SW 1271 (cell line): ENCODE data around the gene PCNT.
A peak's percentile ranks its signal among the peaks of the same experiment; 100 is the strongest.
"Not testable (repeated sequence)": the region's sequence is repeated elsewhere in the genome, so short reads cannot be mapped to it uniquely, and the experiment has no call there.

Experiments
- DNase-seq, 2 experiments: peaks; one replicate each; lab custom pipeline; 2025; lab: John Stamatoyannopoulos, UW

The PCNT gene

GRCh38 chr21:46454634-46455390, 130.9 kb downstream of the PCNT start:
- DNase-seq = no peak

GRCh38 chr21:46455575-46456385, 131.8 kb downstream of the PCNT start:
- DNase-seq = no peak

GRCh38 chr21:46456750-46457149, 132.8 kb downstream of the PCNT start:
- DNase-seq = no peak

GRCh38 chr21:46457801-46458314, 133.9 kb downstream of the PCNT start:
- DNase-seq = peak in 1 of 2 experiments; percentile 32

- DNase-seq = peak; percentile 73 to 90
These were observed 134.5 kb downstream of the PCNT start, which contains the start of gene DIP2A for GRCh38 chr21:46458315-46459023. DIP2A (plus strand) TSS chr21:46458891; CDS start chr21:46459132, 241 bp downstream.

GRCh38 chr21:46459024-46459355, 135.0 kb downstream of the PCNT start:
- no peak for DNase-seq

- DNase-seq = no peak
These were observed 135.6 kb downstream of the PCNT start for GRCh38 chr21:46459356-46460112.

GRCh38 chr21:46461909-46462308, 138.0 kb downstream of the PCNT start:
- no peak for DNase-seq

GRCh38 chr21:46465153-46465552, 141.2 kb downstream of the PCNT start:
- not testable (repeated sequence) for DNase-seq

GRCh38 chr21:46465651-46466050, 141.7 kb downstream of the PCNT start:
- no peak for DNase-seq

- DNase-seq = no peak
These were observed 144.3 kb downstream of the PCNT start for GRCh38 chr21:46468108-46468774.

GRCh38 chr21:46469275-46469674, 145.3 kb downstream of the PCNT start:
- no peak for DNase-seq

GRCh38 chr21:46471514-46471913, 147.6 kb downstream of the PCNT start:
- DNase-seq = no peak

- DNase-seq = no peak
These were observed 148.3 kb downstream of the PCNT start for GRCh38 chr21:46472246-46472645.

- no peak for DNase-seq
These were observed 150.4 kb downstream of the PCNT start for GRCh38 chr21:46474382-46474781.

- DNase-seq = no peak
These were observed 151.3 kb downstream of the PCNT start for GRCh38 chr21:46475296-46475695.

- no peak for DNase-seq
These were observed 153.8 kb downstream of the PCNT start for GRCh38 chr21:46477765-46478164.

- no peak for DNase-seq
These were observed 155.0 kb downstream of the PCNT start for GRCh38 chr21:46478910-46479309.

- DNase-seq = no peak
These were observed 156.5 kb downstream of the PCNT start for GRCh38 chr21:46480466-46480865.

GRCh38 chr21:46482225-46482845, 158.4 kb downstream of the PCNT start:
- no peak for DNase-seq

GRCh38 chr21:46482846-46483231, 158.9 kb downstream of the PCNT start:
- no peak for DNase-seq
